HepG2 (cell line): ENCODE measurements around the gene MTHFS. TPM values are rescaled to one million over a fixed set of nuclear protein-coding genes. Genes with fewer than 3 reads are reported as not detected.
A peak's percentile ranks its signal among the peaks of the same experiment; 100 is the strongest.

ENCODE experiments used
- CBX5 ChIP-seq: sonication (generic); formaldehyde crosslinking; IDR thresholded peaks from 2 replicates; pipeline ENCODE4 v1.4.0; 2020; ENCODE audit warnings: missing genetic modification reagents, borderline replicate concordance
- MTA3 ChIP-seq: sonication (generic); formaldehyde crosslinking; IDR thresholded peaks from 2 replicates; pipeline ENCODE4 v1.4.0; 2020; ENCODE audit warnings: missing genetic modification reagents
- POGZ ChIP-seq: sonication (generic); formaldehyde crosslinking; IDR thresholded peaks from 2 replicates; pipeline ENCODE4 v1.4.0; 2020; ENCODE audit warnings: mild to moderate bottlenecking, missing genetic modification reagents
- SMC3 ChIP-seq: IDR thresholded peaks from 2 replicates; pipeline ENCODE4 v1.6.1; 2011; ENCODE audit warnings: low read length, improper control_type of control experiment
- SP140L ChIP-seq: sonication (generic); formaldehyde crosslinking; IDR thresholded peaks from 2 replicates; pipeline ENCODE4 v1.4.0; 2020; ENCODE audit warnings: missing genetic modification reagents, borderline replicate concordance
- ZNF207 ChIP-seq: fragments of 450-650 bp; IDR thresholded peaks from 2 replicates; pipeline ENCODE4 v1.6.1; 2016; ENCODE audit warnings: antibody characterized with exemption, borderline replicate concordance
- ZNF234 ChIP-seq: sonication (generic); formaldehyde crosslinking; conservative IDR thresholded peaks from 2 replicates; pipeline ENCODE4 v1.5.1; 2020; ENCODE audit warnings: mild to moderate bottlenecking, missing genetic modification reagents
- ZNF235 ChIP-seq: sonication (generic); formaldehyde crosslinking; IDR thresholded peaks from 2 replicates; pipeline ENCODE4 v1.8.1; 2023; ENCODE audit warnings: mild to moderate bottlenecking, missing genetic modification reagents, borderline replicate concordance
- ZNF292 ChIP-seq: sonication (generic); formaldehyde crosslinking; IDR thresholded peaks from 2 replicates; pipeline ENCODE4 v1.8.1; 2022; ENCODE audit warnings: mild to moderate bottlenecking, low read depth, missing genetic modification reagents, borderline replicate concordance
- ZNF430 ChIP-seq: sonication (generic); formaldehyde crosslinking; IDR thresholded peaks from 2 replicates; pipeline ENCODE4 v1.9.0; 2021; ENCODE audit warnings: mild to moderate bottlenecking, missing genetic modification reagents
- ZNF546 ChIP-seq: sonication (generic); formaldehyde crosslinking; conservative IDR thresholded peaks from 2 replicates; pipeline ENCODE4 v1.8.1; 2023; ENCODE audit warnings: mild to moderate bottlenecking, missing genetic modification reagents
- ZNF547 ChIP-seq: sonication (generic); formaldehyde crosslinking; IDR thresholded peaks from 2 replicates; pipeline ENCODE4 v1.5.1; 2020; ENCODE audit warnings: mild to moderate bottlenecking, missing genetic modification reagents
- ZNF619 ChIP-seq: sonication (generic); formaldehyde crosslinking; IDR thresholded peaks from 2 replicates; pipeline ENCODE4 v1.4.0; 2020; ENCODE audit warnings: mild to moderate bottlenecking, missing genetic modification reagents
- ZZZ3 ChIP-seq: sonication (generic); formaldehyde crosslinking; IDR thresholded peaks from 2 replicates; pipeline ENCODE4 v1.4.0; 2020; ENCODE audit warnings: missing genetic modification reagents, mild to moderate bottlenecking, borderline replicate concordance
- polyA plus RNA-seq, 8 experiments: library from polyadenylated mRNA; depleted of rRNA in 3 of 8; stranded (reverse) in 7 of 8; unstranded in 1 of 8; fragments of >200 nt; fragmentation: Illumina TruSeq in 4 of 8; extraction: Trizol in 4 of 8; gene quantifications; 2 replicates each; pipeline versions ENCODE4 v1.2.1 to v1.2.3, GENCODE V29; 2011 to 2016; ENCODE audit warnings: low read depth in 4 of 8, missing spikeins in 1 of 8, mixed read lengths in 1 of 8; ENCODE audit not compliant: insufficient read depth in 1 of 8
- total RNA-seq, 5 experiments: library from RNA; depleted of rRNA; stranded (reverse); fragments of >200 nt; fragmentation: Illumina TruSeq; extraction: Trizol; gene quantifications; 2 replicates each; pipeline ENCODE4 v1.2.3, GENCODE V29; 2016; ENCODE audit warnings: low read depth in 1 of 5
- TF ChIP-seq, protein P1 (sequence below): sonication (generic); formaldehyde crosslinking; IDR thresholded peaks from 2 replicates; pipeline ENCODE4 v1.5.0; 2020; ENCODE audit warnings: missing genetic modification reagents
- TF ChIP-seq, protein P2 (sequence below): IDR thresholded peaks from 2 replicates; pipeline ENCODE4 v1.6.1; 2016; ENCODE audit warnings: low read depth, control low read depth
- TF ChIP-seq, protein P3 (sequence below): sonication (generic); IDR thresholded peaks from 2 replicates; pipeline ENCODE4 v1.6.1; 2016; ENCODE audit warnings: low read depth, borderline replicate concordance
- TF ChIP-seq, protein P4 (sequence below): sonication (generic); formaldehyde crosslinking; IDR thresholded peaks from 2 replicates; pipeline ENCODE4 v1.4.0; 2020; ENCODE audit warnings: missing genetic modification reagents, mild to moderate bottlenecking, borderline replicate concordance
- TF ChIP-seq, protein P5 (sequence below): sonication (generic); formaldehyde crosslinking; IDR thresholded peaks from 2 replicates; pipeline ENCODE4 v1.5.1; 2020; ENCODE audit warnings: missing genetic modification reagents, mild to moderate bottlenecking, borderline replicate concordance
- TF ChIP-seq, protein P6 (sequence below): sonication (generic); formaldehyde crosslinking; IDR thresholded peaks from 2 replicates; pipeline ENCODE4 v1.4.0; 2020; ENCODE audit warnings: mild to moderate bottlenecking, missing genetic modification reagents
- TF ChIP-seq, protein P7 (sequence below): IDR thresholded peaks from 2 replicates; pipeline ENCODE4 v1.6.1; 2018; ENCODE audit warnings: missing genetic modification reagents

Gene MTHFS
- total and polyA plus RNA-seq, 2 of the 13 experiments (the other 11 are each of a cell fraction or from before 2014, with no cell fraction given), result 37.0 to 49.7 TPM

DNA sequence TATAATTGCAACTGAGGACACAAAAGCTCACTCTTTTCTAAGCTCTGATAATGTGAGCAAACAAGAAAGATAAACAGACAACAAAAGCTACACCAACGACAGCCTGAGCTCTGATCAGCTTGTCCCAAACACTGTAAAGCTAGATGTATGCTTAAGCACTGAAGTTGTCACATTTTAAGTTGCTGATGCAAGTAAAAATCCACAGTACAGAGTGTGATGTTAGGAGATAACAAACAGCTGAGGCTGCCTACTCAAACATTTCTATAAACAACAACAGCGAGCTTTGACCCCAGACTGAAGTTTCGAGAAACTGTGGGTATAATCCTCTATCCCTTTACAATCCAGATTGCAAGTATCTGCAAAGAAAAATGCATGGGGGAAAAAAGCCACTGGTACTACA is 10.7 kb downstream of the MTHFS start (continued):
- no peak for TF ChIP-seq CBX5 (CRISPR knock-in tag)
- TF ChIP-seq SP140L, result no peak
- TF ChIP-seq ZNF547, result no peak
- no peak for TF ChIP-seq ZNF234 (CRISPR knock-in tag)
- TF ChIP-seq, protein P1, sequence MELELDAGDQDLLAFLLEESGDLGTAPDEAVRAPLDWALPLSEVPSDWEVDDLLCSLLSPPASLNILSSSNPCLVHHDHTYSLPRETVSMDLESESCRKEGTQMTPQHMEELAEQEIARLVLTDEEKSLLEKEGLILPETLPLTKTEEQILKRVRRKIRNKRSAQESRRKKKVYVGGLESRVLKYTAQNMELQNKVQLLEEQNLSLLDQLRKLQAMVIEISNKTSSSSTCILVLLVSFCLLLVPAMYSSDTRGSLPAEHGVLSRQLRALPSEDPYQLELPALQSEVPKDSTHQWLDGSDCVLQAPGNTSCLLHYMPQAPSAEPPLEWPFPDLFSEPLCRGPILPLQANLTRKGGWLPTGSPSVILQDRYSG (CRISPR knock-in tag), result no peak
- TF ChIP-seq, protein P2, sequence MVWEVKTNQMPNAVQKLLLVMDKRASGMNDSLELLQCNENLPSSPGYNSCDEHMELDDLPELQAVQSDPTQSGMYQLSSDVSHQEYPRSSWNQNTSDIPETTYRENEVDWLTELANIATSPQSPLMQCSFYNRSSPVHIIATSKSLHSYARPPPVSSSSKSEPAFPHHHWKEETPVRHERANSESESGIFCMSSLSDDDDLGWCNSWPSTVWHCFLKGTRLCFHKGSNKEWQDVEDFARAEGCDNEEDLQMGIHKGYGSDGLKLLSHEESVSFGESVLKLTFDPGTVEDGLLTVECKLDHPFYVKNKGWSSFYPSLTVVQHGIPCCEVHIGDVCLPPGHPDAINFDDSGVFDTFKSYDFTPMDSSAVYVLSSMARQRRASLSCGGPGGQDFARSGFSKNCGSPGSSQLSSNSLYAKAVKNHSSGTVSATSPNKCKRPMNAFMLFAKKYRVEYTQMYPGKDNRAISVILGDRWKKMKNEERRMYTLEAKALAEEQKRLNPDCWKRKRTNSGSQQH (CRISPR knock-in tag), result no peak
- TF ChIP-seq ZNF292 (CRISPR knock-in tag), result peak; percentile 64; the same call in 1 of the 2 replicates
- TF ChIP-seq POGZ (CRISPR knock-in tag), result no peak
- TF ChIP-seq, protein P3, sequence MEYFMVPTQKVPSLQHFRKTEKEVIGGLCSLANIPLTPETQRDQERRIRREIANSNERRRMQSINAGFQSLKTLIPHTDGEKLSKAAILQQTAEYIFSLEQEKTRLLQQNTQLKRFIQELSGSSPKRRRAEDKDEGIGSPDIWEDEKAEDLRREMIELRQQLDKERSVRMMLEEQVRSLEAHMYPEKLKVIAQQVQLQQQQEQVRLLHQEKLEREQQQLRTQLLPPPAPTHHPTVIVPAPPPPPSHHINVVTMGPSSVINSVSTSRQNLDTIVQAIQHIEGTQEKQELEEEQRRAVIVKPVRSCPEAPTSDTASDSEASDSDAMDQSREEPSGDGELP, result peak; percentile 97
- TF ChIP-seq, protein P4, sequence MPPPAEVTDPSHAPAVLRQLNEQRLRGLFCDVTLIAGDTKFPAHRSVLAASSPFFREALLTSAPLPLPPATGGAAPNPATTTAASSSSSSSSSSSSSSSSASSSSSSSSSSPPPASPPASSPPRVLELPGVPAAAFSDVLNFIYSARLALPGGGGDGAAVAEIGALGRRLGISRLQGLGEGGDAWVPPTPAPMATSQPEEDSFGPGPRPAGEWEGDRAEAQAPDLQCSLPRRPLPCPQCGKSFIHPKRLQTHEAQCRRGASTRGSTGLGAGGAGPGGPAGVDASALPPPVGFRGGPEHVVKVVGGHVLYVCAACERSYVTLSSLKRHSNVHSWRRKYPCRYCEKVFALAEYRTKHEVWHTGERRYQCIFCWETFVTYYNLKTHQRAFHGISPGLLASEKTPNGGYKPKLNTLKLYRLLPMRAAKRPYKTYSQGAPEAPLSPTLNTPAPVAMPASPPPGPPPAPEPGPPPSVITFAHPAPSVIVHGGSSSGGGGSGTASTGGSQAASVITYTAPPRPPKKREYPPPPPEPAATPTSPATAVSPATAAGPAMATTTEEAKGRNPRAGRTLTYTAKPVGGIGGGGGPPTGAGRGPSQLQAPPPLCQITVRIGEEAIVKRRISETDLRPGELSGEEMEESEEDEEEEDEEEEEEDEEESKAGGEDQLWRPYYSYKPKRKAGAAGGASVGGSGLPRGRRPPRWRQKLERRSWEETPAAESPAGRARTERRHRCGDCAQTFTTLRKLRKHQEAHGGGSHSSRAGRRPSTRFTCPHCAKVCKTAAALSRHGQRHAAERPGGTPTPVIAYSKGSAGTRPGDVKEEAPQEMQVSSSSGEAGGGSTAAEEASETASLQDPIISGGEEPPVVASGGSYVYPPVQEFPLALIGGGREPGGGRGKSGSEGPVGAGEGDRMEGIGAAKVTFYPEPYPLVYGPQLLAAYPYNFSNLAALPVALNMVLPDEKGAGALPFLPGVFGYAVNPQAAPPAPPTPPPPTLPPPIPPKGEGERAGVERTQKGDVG (CRISPR knock-in tag), result no peak
- TF ChIP-seq SMC3, result no peak
- TF ChIP-seq, protein P5, sequence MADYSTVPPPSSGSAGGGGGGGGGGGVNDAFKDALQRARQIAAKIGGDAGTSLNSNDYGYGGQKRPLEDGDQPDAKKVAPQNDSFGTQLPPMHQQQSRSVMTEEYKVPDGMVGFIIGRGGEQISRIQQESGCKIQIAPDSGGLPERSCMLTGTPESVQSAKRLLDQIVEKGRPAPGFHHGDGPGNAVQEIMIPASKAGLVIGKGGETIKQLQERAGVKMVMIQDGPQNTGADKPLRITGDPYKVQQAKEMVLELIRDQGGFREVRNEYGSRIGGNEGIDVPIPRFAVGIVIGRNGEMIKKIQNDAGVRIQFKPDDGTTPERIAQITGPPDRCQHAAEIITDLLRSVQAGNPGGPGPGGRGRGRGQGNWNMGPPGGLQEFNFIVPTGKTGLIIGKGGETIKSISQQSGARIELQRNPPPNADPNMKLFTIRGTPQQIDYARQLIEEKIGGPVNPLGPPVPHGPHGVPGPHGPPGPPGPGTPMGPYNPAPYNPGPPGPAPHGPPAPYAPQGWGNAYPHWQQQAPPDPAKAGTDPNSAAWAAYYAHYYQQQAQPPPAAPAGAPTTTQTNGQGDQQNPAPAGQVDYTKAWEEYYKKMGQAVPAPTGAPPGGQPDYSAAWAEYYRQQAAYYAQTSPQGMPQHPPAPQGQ, result no peak
- TF ChIP-seq, protein P6, sequence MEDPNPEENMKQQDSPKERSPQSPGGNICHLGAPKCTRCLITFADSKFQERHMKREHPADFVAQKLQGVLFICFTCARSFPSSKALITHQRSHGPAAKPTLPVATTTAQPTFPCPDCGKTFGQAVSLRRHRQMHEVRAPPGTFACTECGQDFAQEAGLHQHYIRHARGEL (CRISPR knock-in tag), result no peak
- TF ChIP-seq, protein P7, sequence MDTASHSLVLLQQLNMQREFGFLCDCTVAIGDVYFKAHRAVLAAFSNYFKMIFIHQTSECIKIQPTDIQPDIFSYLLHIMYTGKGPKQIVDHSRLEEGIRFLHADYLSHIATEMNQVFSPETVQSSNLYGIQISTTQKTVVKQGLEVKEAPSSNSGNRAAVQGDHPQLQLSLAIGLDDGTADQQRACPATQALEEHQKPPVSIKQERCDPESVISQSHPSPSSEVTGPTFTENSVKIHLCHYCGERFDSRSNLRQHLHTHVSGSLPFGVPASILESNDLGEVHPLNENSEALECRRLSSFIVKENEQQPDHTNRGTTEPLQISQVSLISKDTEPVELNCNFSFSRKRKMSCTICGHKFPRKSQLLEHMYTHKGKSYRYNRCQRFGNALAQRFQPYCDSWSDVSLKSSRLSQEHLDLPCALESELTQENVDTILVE (CRISPR knock-in tag), result 0 out of 2 replicates have a peak, but pooled peaks have one; percentile 16
- TF ChIP-seq ZNF207, result no peak
- TF ChIP-seq ZNF546 (CRISPR knock-in tag), result no peak
- no peak for TF ChIP-seq ZNF235 (CRISPR knock-in tag)
- TF ChIP-seq ZNF430 (CRISPR knock-in tag), result no peak
- TF ChIP-seq ZNF619 (CRISPR knock-in tag), result no peak
- no peak for TF ChIP-seq MTA3
- no peak for TF ChIP-seq ZZZ3 (CRISPR knock-in tag)
